Measurements from ENCODE around the gene AIP. TPM values are rescaled to one million over a fixed set of nuclear protein-coding genes. Genes with fewer than 3 reads are reported as not detected.

Gene AIP
- total RNA-seq, 1 experiment from 2014 or later: 110 TPM

DNA sequence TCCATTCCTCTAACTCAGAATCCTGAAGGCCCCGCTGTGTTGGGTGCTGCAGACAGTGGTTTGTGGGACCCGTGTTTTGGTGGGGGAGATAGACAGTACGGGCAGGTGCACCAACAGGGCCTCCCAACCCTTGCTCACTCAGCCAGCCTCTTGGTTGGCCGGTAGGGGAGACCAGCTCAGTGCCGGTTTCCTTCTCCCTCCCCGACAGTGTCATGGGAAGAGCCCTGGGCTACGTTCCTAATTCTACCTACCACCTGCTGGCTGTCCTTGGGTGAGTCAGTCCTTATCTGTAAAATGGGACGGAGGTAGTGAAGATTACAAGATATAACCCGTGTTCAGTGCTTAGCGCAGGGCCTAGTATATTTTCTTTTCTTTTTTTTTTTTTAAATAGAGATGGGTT lies 19.6 kb upstream of the AIP start:
- H3K27me3 ChIP-seq (replicated peaks; ENCODE audit: control insufficient read depth, insufficient read depth, low read length): no peaks in the 10 kb centered on the region

GRCh38 chr11:67463680-67464410 lies 19.0 kb upstream of the AIP start:
- ChIA-PET POLR2A (no interaction called here), CTCF (interaction anchor here (0.7 kb wide), 1 partner anchor 75 kb away, joined by 3 read pairs; no protein-coding TSS in a partner anchor)
- Mint-ChIP-seq H3K4me1 (ENCODE audit: low read depth, unreplicated experiment) (peaks cover 20% of the 10 kb centered on the region), H3K27me3 (ENCODE audit: insufficient read depth, unreplicated experiment) (no peaks in the 10 kb centered on the region), H3K4me3 (ENCODE audit: unreplicated experiment) (peak overlapping the region; percentile 96), H3K27ac (ENCODE audit: unreplicated experiment) (peak overlapping the region; percentile 86), H3K9me3 (ENCODE audit: unreplicated experiment) (no peaks in the 10 kb centered on the region), H3K36me3 (ENCODE audit: insufficient read depth, unreplicated experiment) (peaks cover 28% of the 10 kb centered on the region)
- no peaks in the 10 kb centered on the region for H3K27me3 ChIP-seq (replicated peaks; ENCODE audit: control insufficient read depth, insufficient read depth, low read length)
- no peaks in the 10 kb centered on the region for H3K36me3 ChIP-seq (ENCODE audit: control insufficient read depth, insufficient read depth, low read length)
- BruUV-seq (replicated peaks): TSS peak; percentile 1
- H3K4me3 ChIP-seq (ENCODE audit: low read depth, low read length): peak overlapping the region; percentile 39
- H3K9me3 ChIP-seq: no peaks in the 10 kb centered on the region
- H3K4me1 ChIP-seq: peaks cover 23% of the 10 kb centered on the region
- intact Hi-C loops (cut with micrococcal nuclease; ENCODE audit: unreplicated experiment): loop anchor here (1.0 kb wide), 3 partner anchors 19 to 43 kb away; partner anchors contain the start of genes AIP and CORO1B
- DNase-seq: peak in 1 of 2 experiments; percentile 43
- TF ChIP-seq, protein P1, sequence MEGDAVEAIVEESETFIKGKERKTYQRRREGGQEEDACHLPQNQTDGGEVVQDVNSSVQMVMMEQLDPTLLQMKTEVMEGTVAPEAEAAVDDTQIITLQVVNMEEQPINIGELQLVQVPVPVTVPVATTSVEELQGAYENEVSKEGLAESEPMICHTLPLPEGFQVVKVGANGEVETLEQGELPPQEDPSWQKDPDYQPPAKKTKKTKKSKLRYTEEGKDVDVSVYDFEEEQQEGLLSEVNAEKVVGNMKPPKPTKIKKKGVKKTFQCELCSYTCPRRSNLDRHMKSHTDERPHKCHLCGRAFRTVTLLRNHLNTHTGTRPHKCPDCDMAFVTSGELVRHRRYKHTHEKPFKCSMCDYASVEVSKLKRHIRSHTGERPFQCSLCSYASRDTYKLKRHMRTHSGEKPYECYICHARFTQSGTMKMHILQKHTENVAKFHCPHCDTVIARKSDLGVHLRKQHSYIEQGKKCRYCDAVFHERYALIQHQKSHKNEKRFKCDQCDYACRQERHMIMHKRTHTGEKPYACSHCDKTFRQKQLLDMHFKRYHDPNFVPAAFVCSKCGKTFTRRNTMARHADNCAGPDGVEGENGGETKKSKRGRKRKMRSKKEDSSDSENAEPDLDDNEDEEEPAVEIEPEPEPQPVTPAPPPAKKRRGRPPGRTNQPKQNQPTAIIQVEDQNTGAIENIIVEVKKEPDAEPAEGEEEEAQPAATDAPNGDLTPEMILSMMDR (IDR thresholded peaks at IDR 0.05; ENCODE audit: insufficient read depth in 1 of 2, low read depth in 1 of 2, low read length in 1 of 2, severe bottlenecking in 1 of 2, unreplicated experiment in 1 of 2): no peak

More for the DNA sequence above, 19.6 kb upstream of the AIP start:
- H3K36me3 Mint-ChIP-seq (ENCODE audit: insufficient read depth, unreplicated experiment): peaks cover 23% of the 10 kb centered on the region
- Histone ChIP-seq H3K4me1 (peaks cover 21% of the 10 kb centered on the region), H3K9me3 (no peaks in the 10 kb centered on the region), H3K36me3 (ENCODE audit: control insufficient read depth, insufficient read depth, low read length) (no peaks in the 10 kb centered on the region), H3K4me3 (ENCODE audit: low read depth, low read length) (no peak overlapping the region)
- no peaks in the 10 kb centered on the region for H3K9me3 Mint-ChIP-seq (ENCODE audit: unreplicated experiment)
- ChIA-PET POLR2A (interaction anchor here (0.5 to 1.0 kb wide), 2 partner anchors 20 to 117 kb away, joined by 3 to 6 read pairs; partner anchors contain the start of gene CORO1B), CTCF (interaction anchor here (0.7 kb wide), 1 partner anchor 74 kb away, joined by 3 read pairs; no protein-coding TSS in a partner anchor)
- H3K27me3 Mint-ChIP-seq (ENCODE audit: insufficient read depth, unreplicated experiment): no peaks in the 10 kb centered on the region
- no TSS peak for BruUV-seq (replicated peaks)
- H3K27ac Mint-ChIP-seq (ENCODE audit: unreplicated experiment): no peak overlapping the region
- intact Hi-C loops (cut with micrococcal nuclease; ENCODE audit: unreplicated experiment): no loop called here
- peak in 1 of 2 experiments; percentile 39 for DNase-seq
- H3K4me3 Mint-ChIP-seq (ENCODE audit: unreplicated experiment): no peak overlapping the region
- peaks cover 16% of the 10 kb centered on the region for H3K4me1 Mint-ChIP-seq (ENCODE audit: low read depth, unreplicated experiment)
- TF ChIP-seq, protein P1 (IDR thresholded peaks at IDR 0.05; ENCODE audit: insufficient read depth in 1 of 2, low read depth in 1 of 2, low read length in 1 of 2, severe bottlenecking in 1 of 2, unreplicated experiment in 1 of 2): no peak

DNA sequence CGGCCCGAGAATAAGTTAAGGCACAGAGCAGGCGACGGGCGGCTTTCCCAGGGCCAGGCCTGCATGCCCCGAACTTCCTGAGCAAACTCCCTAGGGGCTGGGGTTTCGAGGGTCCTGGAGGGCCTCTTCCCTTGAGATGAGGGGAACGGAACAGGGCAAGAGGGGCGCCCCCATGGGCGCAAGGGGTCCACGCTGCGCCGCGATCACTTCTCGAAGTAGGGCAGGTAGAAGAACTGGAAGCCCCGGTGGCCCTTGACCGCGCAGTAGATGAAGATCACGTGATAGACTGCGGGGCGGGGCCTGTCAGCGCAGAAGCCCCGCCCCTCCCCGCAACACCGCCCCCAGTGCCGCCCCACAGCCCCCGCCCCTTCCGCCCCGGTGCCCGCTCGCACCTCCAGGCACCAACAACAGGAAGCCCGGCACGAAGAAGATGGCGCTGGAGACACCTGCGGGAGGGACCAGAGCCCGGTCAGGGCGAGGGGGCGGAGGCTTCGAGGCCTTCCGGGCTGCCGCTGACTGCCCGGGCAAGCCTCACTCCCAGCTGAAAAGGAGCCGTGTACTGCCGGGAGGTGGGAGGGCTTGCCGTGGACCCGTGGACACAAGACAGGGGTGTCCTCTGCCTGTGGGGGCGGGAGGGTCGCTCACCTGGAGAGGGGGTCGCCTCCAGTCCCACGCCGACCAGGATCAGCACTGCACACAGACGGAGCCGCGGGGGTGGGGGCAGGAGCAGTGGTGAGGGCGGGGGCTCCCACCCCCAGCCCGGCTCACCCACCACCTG lies 18.2 kb upstream of the AIP start:
- intact Hi-C loops (cut with micrococcal nuclease; ENCODE audit: unreplicated experiment): loop anchor here (1.0 kb wide), 3 partner anchors 19 to 43 kb away; partner anchors contain the start of genes AIP and CORO1B
- H3K27me3 ChIP-seq (replicated peaks; ENCODE audit: control insufficient read depth, insufficient read depth, low read length): no peaks in the 10 kb centered on the region
- H3K4me3 ChIP-seq (ENCODE audit: low read depth, low read length): peak overlapping the region; percentile 89
- peaks cover 27% of the 10 kb centered on the region for H3K4me1 ChIP-seq
- Mint-ChIP-seq H3K27ac (ENCODE audit: unreplicated experiment) (peak overlapping the region; percentile 86), H3K9me3 (ENCODE audit: unreplicated experiment) (no peaks in the 10 kb centered on the region), H3K36me3 (ENCODE audit: insufficient read depth, unreplicated experiment) (peaks cover 28% of the 10 kb centered on the region), H3K27me3 (ENCODE audit: insufficient read depth, unreplicated experiment) (no peaks in the 10 kb centered on the region), H3K4me1 (ENCODE audit: low read depth, unreplicated experiment) (peaks cover 20% of the 10 kb centered on the region), H3K4me3 (ENCODE audit: unreplicated experiment) (peak overlapping the region; percentile 96)
- BruUV-seq (replicated peaks): no TSS peak
- TF ChIP-seq, protein P1 (IDR thresholded peaks at IDR 0.05; ENCODE audit: insufficient read depth in 1 of 2, low read depth in 1 of 2, low read length in 1 of 2, severe bottlenecking in 1 of 2, unreplicated experiment in 1 of 2): no peak
- H3K36me3 ChIP-seq (ENCODE audit: control insufficient read depth, insufficient read depth, low read length): no peaks in the 10 kb centered on the region
- peak; percentile 99 for DNase-seq
- H3K9me3 ChIP-seq: no peaks in the 10 kb centered on the region
- ChIA-PET CTCF (interaction anchor here (0.5 to 2.0 kb wide), 6 partner anchors 9 to 586 kb away, joined by 3 to 18 read pairs (median 3); partner anchors contain the start of gene PPP1CA), POLR2A (interaction anchor here (0.5 to 1.5 kb wide), 7 partner anchors 18 to 973 kb away, joined by 3 to 10 read pairs (median 3); partner anchors contain the start of genes AIP, CORO1B, PPP1CA and RBM4B)
